ENCODE data around the gene C1orf35.

DNA sequence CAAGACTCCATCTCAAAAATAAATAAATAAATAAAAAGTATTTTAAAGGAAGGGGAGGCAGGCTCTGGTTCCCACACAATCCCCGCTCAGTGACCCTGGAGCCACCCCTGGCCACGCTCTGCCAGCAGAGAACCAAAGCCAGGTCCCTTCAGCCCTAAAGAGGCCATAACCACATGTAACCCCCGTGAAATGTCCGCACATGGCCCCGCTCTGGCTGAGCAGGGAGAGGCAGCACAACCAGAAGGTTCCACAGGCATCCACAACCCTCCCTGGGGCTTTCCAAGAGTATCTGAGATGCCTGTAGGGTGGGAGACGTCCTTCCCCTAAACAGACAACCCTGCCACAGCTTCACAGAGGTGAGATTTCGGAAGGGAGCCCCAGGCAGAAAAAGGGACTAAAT, 22.0 kb downstream of the C1orf35 start:
- TF ChIP-seq NR2C1 (IDR thresholded peaks at IDR 0.05) (no peak), NR2C1 (tag; IDR thresholded peaks at IDR 0.05) (no peak), NONO (IDR thresholded peaks at IDR 0.05; ENCODE audit: low read depth in 2 of 2, low read length in 1 of 2) (no peak), HDAC1 (IDR thresholded peaks at IDR 0.05) (no peak), RFX5 (IDR thresholded peaks at IDR 0.05; ENCODE audit: low read depth, low read length) (no peak), ZKSCAN1 (IDR thresholded peaks at IDR 0.05; ENCODE audit: low read depth, low read length) (no peak), FOSL1 (tag; conservative IDR thresholded peaks at IDR 0.05) (no peak), USF2 (CRISPR knock-in tag; IDR thresholded peaks at IDR 0.05) (no peak)
- TF ChIP-seq, protein P1, sequence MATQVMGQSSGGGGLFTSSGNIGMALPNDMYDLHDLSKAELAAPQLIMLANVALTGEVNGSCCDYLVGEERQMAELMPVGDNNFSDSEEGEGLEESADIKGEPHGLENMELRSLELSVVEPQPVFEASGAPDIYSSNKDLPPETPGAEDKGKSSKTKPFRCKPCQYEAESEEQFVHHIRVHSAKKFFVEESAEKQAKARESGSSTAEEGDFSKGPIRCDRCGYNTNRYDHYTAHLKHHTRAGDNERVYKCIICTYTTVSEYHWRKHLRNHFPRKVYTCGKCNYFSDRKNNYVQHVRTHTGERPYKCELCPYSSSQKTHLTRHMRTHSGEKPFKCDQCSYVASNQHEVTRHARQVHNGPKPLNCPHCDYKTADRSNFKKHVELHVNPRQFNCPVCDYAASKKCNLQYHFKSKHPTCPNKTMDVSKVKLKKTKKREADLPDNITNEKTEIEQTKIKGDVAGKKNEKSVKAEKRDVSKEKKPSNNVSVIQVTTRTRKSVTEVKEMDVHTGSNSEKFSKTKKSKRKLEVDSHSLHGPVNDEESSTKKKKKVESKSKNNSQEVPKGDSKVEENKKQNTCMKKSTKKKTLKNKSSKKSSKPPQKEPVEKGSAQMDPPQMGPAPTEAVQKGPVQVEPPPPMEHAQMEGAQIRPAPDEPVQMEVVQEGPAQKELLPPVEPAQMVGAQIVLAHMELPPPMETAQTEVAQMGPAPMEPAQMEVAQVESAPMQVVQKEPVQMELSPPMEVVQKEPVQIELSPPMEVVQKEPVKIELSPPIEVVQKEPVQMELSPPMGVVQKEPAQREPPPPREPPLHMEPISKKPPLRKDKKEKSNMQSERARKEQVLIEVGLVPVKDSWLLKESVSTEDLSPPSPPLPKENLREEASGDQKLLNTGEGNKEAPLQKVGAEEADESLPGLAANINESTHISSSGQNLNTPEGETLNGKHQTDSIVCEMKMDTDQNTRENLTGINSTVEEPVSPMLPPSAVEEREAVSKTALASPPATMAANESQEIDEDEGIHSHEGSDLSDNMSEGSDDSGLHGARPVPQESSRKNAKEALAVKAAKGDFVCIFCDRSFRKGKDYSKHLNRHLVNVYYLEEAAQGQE (IDR thresholded peaks at IDR 0.05; ENCODE audit: borderline replicate concordance), result no peak
- TF ChIP-seq, protein P1 (CRISPR knock-in tag; IDR thresholded peaks at IDR 0.05; ENCODE audit: low read depth), result no peak
